HG02571 (cell line): Measurements from ENCODE around the gene CYP4Z1.
"Not testable (repeated sequence)": the region's sequence is repeated elsewhere in the genome, so short reads cannot be mapped to it uniquely, and the experiment has no call there.

Experiments used
- ATAC-seq: cut with Tn5 transposase; IDR thresholded peaks from one replicate; pipeline ENCODE4 v1.9.1; 2021; ENCODE audit warnings: mild to moderate bottlenecking, moderate library complexity; ENCODE audit not compliant: unreplicated experiment

The CYP4Z1 gene

GRCh38 chr1:47128221-47128620 is 61.2 kb downstream of the CYP4Z1 start:
- ATAC-seq = no peak

GRCh38 chr1:47128854-47129253 is 61.8 kb downstream of the CYP4Z1 start:
- not testable (repeated sequence) for ATAC-seq

- ATAC-seq = not testable (repeated sequence)
Measured at GRCh38 chr1:47129489-47130230, 62.6 kb downstream of the CYP4Z1 start.

GRCh38 chr1:47132665-47133064 is 65.6 kb downstream of the CYP4Z1 start:
- not testable (repeated sequence) for ATAC-seq

GRCh38 chr1:47137198-47137597 is 70.2 kb downstream of the CYP4Z1 start, which contains the start of gene CYP4A22:
CYP4A22 (plus strand) TSS chr1:47137441; CDS start chr1:47137486, 45 bp downstream.
- no peak for ATAC-seq

- no peak for ATAC-seq
Measured at GRCh38 chr1:47137925-47138615, 71.0 kb downstream of the CYP4Z1 start.

- not testable (repeated sequence) for ATAC-seq
Measured at GRCh38 chr1:47140358-47140757, 73.3 kb downstream of the CYP4Z1 start.

GRCh38 chr1:47143654-47144053 is 76.6 kb downstream of the CYP4Z1 start:
- ATAC-seq = not testable (repeated sequence)

GRCh38 chr1:47146495-47146894 is 79.5 kb downstream of the CYP4Z1 start:
- not testable (repeated sequence) for ATAC-seq

- ATAC-seq = no peak
Measured at GRCh38 chr1:47147047-47147785, 80.2 kb downstream of the CYP4Z1 start.

- not testable (repeated sequence) for ATAC-seq
Measured at GRCh38 chr1:47149162-47149561, 82.1 kb downstream of the CYP4Z1 start.

GRCh38 chr1:47156457-47156856 is 89.4 kb downstream of the CYP4Z1 start:
- ATAC-seq = not testable (repeated sequence)

- ATAC-seq = not testable (repeated sequence)
Measured at GRCh38 chr1:47157957-47158356, 90.9 kb downstream of the CYP4Z1 start.

- ATAC-seq = no peak
Measured at GRCh38 chr1:47160716-47161115, 93.7 kb downstream of the CYP4Z1 start.

GRCh38 chr1:47161298-47162040 is 94.4 kb downstream of the CYP4Z1 start:
- ATAC-seq = no peak

- no peak for ATAC-seq
Measured at GRCh38 chr1:47164552-47164951, 97.5 kb downstream of the CYP4Z1 start.
